ENCODE measurements around the gene RAMP3.

Gene RAMP3

DNA sequence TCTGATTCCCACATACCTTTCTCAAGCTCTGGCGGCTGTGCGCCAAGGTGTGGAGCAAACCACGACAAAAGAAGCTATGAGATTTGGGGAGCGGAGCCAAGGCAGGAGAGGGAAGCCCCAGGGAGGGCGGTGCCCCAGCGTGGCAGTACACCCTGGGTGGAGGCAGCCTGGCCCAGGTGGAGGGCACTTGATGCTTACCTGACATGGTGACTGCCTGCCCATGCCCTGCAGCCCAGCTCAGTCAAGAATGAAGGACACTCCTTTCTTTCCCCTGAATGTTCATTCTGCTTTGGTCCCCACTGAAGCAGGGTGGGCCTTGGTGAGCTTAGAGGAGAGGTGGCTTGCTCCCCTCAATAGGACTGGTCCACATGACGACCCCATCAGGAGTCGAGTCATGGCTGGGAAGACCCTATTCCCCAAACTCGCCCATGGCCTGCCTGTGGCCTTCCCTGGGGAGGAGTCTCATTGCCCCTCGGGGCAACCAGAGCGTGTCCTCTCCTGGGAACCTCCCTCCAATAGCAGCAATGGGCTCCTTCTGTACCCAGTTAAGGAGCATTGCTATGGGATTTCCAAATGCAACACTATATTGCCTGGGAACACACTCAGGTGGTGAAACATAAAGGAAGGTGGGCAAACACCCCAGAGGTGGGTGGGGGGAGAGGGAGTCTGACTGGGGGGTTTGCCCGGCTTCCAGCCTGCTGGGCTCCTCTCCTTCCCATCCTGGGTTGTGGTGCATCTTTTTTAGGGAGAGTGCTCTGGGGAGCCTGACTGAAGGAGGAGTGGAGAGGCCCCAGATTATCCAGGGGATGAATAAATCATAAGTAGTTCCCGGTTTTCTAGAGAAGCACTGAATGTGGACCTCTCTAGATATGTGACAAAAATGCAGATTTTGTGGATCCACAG, 22.7 kb downstream of the RAMP3 start:
- no peak for DNase-seq (ENCODE audit: low spot score)

DNA sequence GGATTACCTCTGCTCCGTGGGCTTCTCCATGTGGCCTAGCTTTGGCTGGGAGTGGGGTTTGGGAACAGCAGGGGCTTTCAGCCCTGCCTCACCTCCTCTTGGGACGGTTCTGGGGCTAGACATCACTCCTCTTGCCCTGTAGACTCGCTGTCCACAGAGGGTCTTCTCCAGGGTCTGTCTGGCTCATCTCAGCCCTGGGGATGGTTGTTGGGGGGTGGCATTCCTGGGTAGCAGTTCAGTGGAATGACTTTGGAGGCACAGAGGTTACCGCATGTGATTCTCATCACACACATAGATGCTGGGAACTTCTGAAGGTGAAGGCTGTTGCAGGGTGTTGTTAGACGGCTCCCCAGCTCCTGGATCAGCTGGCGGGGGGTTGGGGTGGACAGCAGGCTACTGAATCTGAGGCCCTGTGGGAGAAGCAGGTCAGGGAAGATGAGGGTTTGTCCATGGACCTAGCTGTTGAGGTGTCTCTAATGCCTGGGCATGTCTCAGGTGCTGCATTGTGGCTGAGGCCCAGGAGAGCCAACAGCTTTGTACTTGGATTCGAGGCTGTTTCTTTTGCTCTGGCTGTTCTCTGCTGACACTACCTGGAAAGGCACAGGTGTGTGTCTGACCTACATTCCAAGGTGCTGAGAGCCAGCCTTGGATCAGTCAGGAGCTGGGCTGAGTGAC, 23.8 kb downstream of the RAMP3 start:
- DNase-seq (ENCODE audit: low spot score): no peak

- no peak for DNase-seq (ENCODE audit: low spot score)
Observed at GRCh38 chr7:45181991-45182855, 24.6 kb downstream of the RAMP3 start.

- DNase-seq (ENCODE audit: low spot score): no peak
Observed at GRCh38 chr7:45182856-45183710, 25.5 kb downstream of the RAMP3 start.

- no peak for DNase-seq (ENCODE audit: low spot score)
Observed at GRCh38 chr7:45183711-45184210, 26.2 kb downstream of the RAMP3 start.

- DNase-seq (ENCODE audit: low spot score): no peak
Observed at GRCh38 chr7:45184326-45185027, 26.9 kb downstream of the RAMP3 start.

DNA sequence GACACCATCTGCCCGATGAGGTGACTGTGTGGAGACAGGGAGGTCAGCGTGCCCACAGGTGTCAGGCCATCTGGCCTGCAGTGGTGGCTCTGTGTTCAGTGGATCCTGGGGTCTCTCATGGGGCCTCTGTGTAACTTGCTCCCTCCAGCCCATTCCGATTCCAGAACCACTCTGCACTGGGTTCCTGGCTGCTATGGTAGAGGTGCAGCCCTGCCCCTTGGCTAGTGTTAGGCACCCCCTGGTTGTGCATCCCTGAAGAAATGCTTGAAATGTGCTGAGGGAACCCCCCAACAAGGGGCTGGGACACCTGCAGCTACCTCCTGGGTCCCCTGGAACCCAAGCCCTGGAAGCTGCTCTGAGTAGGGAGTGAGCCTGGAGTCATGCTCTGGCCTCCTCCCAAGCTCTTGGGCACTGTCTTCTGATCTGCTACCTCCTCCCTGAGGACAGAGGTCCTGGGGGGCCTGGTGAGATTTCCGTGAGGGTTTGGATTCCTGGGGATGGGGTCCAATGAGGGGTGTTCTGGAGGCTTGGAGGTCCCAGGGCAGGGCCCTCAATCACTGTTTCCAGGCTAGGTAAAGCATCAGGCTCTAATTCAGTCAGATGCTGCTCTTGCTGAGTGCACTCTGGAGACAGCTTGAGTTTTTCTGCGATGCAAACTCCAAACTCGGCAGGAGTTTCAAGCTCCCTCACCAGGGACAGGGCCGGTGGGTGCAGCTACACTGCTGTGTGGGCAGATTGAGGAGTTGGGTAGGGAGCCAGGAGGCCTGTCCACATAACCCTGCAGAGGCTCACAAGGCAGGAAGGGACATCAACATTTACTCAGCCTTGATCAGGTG, 27.7 kb downstream of the RAMP3 start:
- no peak for DNase-seq (ENCODE audit: low spot score)

GRCh38 chr7:45185864-45186250, 28.3 kb downstream of the RAMP3 start:
- no peak for DNase-seq (ENCODE audit: low spot score)

DNA sequence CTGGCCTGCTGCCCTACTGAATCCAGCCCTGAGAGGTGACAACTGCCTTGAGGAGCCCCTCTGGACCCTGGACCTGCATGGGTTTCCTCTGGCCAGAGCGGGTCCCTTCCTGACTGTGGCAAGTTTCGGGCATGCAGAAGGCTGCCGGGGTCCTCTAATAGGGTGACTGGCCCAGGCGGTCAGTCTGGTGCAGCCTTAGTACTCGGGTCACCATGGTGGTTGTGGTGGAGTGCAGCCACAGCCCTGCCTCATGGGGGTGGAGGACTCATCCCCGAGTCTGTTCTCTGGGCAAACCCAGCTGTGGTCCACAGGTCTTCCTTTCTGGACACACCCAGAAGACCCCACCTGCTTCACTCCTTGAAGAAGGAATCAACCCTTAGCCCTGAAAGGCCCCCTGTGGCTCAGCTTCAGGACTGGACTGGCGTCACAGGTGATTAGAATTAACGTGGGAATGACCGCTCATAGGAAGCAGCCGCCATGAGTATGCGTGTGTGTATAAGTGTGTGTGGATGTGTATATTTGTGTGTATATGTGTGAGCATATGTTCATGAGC, 28.7 kb downstream of the RAMP3 start:
- no peak for DNase-seq (ENCODE audit: low spot score)

- no peak for DNase-seq (ENCODE audit: low spot score)
Observed at GRCh38 chr7:45187089-45187945, 29.7 kb downstream of the RAMP3 start.

- no peak for DNase-seq (ENCODE audit: low spot score)
Observed at GRCh38 chr7:45187946-45188411, 30.4 kb downstream of the RAMP3 start.

DNA sequence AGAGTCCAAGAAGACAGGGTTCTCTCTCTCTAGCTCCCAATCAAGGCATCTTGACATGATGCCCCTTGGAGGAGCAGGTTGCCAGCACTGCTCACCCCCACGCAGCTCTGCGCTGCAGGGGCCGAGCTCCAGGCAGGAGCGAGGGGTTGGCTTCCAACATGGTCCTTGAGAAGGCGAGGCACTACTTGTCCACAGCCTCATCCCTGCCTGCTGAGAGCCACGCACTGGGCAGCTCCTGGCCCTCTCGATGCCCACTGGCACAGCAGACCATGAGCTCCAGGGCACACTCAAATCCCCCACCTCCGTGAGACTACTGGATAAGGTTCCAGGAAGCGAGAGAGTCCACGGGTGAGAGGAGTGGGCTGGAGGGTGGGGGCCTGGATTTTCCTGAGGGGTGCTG, 31.1 kb downstream of the RAMP3 start:
- no peak for DNase-seq (ENCODE audit: low spot score)

DNA sequence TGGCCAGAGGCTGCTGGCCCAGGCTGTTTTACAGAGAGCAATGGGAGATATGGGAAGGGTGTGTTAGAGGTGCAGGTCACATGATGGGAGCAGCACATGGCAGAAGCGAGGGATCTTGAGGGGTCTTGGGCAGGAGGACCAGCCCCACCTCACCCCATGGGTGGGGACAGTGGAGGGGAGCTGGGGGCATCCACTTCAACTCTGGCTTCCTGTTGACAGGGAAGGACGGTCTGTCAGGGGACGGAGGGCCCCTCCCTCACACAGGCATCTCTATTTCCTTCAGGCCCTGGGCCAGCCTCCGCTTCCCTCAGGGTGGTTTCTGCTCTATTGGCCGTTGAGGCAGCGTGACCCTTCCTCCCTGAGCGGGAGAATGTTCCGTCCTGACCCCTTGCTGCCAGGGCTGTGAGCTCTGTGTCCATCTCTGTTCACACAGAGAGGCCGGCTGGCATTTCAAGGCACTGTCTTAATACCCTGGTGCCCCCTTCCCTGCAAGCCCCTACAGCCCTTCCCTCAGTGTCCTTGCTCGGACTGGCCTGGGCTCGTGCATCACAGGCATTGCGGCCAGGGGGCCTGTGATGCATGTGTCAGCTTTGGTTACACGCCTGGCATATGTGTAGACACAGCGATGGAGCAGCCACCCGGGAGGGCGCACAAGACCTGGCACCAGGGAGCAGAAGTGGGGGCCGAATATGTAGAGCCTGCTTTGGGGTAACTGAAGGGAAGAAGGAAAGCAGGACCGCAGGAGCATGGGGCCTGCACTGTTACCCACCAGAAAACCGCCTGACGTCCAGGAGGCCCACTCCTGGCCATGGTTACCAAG, 31.8 kb downstream of the RAMP3 start:
- DNase-seq (ENCODE audit: low spot score): no peak

- DNase-seq (ENCODE audit: low spot score): no peak
Observed at GRCh38 chr7:45190406-45191165, 33.0 kb downstream of the RAMP3 start.

DNA sequence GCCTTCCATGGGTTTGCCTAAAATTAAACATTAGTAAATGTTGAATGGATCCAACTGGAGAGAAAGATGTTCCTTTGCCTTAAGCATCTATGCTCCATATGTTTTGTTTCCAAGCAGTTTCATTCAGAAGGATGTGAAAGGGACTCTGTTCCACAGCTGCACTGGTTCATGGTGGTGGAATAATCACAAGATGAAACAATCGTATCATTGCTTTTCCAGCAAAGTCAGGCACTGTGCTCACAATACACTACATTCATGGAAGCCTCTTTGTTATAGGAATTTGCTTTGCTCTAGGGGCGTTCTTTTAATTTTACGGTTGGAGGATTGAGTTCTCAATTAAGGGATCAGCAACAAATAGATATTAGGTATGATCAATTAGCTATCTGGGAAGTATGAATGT, 33.8 kb downstream of the RAMP3 start:
- DNase-seq (ENCODE audit: low spot score): peak; percentile 78

DNA sequence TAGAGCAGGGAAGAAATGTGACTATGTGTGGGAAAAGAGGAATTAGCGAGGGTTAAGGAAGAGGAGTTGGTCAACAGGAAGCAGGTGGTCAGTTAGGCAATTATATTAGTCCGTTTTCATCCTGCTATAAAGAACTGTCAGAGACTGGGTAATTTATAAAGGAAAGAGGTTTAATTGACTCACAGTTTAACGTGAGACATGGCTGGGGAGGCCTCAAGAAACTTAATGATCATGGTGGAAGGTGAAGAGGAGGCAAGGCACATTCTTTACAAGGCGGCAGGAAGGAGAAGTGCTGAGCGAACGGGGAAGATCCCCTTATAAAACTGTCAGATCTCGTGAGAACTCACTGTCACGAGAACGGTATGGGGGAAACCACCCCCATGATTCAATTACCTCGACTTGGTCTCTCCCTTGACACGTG, 35.0 kb downstream of the RAMP3 start:
- no peak for DNase-seq (ENCODE audit: low spot score)

GRCh38 chr7:45193828-45194227, 36.2 kb downstream of the RAMP3 start:
- DNase-seq (ENCODE audit: low spot score): no peak

Data from putamen (tissue), 1 donor.